Measurements from ENCODE around the gene GPR21.

The GPR21 gene

DNA sequence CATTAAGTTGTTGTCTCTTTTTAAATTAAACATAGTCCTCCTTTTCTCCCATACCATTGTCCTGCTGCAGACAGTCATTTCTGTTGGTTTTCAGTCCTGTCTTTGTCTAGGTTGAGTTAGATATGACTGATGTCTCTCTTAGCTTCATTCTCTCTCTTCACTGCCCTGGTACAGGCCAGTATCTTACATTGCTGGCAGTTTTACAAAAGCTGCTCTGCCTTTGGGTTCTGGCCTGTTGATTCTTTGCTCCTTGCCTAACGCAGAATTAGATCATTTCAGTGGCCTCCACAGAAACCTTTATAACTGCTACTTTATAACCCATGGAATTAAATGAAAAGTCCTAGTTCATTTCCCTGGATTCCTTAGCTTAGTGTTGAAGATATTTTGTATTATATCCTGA is 33.7 kb downstream of the GPR21 start:
- H3K27me3 ChIP-seq (ENCODE audit: control insufficient read depth in 3 of 3, insufficient read depth in 3 of 3, low read depth in 1 of 3, low read length in 3 of 3) = no peaks in the 10 kb centered on the region
- no peaks in the 10 kb centered on the region for H3K9me3 ChIP-seq (replicated peaks in 1 of 2; ENCODE audit: control insufficient read depth in 2 of 2, insufficient read depth in 1 of 2, low read depth in 1 of 2, low read length in 2 of 2)
- no peak overlapping the region for H2BK12ac ChIP-seq (ENCODE audit: low read length)
- peaks cover 14 to 89% of the 10 kb centered on the region in 2 donors for H3K36me3 ChIP-seq (replicated peaks in 1 of 2; ENCODE audit: control insufficient read depth in 2 of 2, insufficient read depth in 2 of 2, low read length in 2 of 2)
- no peak overlapping the region for H3K27ac ChIP-seq (replicated peaks; ENCODE audit: low read length)
- H4K91ac ChIP-seq (ENCODE audit: low read depth, low read length, poor library complexity) = no peak overlapping the region
- H3K79me1 ChIP-seq (ENCODE audit: low read depth, low read length) = no peaks in the 10 kb centered on the region
- H2AFZ ChIP-seq (ENCODE audit: low read length) = no peak overlapping the region
- H2AK5ac ChIP-seq (ENCODE audit: low read depth, low read length) = no peak overlapping the region
- H4K8ac ChIP-seq (ENCODE audit: low read depth, low read length) = no peak overlapping the region
- H3K4me2 ChIP-seq (ENCODE audit: insufficient read depth, low read length, poor library complexity, severe bottlenecking) = no peak overlapping the region
- H3K4me3 ChIP-seq (ENCODE audit: low read length in 2 of 2) = no peak overlapping the region
- no peak overlapping the region for H3K4ac ChIP-seq (ENCODE audit: low read length)
- no peak overlapping the region for H3K14ac ChIP-seq (ENCODE audit: low read length)
- no peak for DNase-seq (ENCODE audit: low spot score)
- H2BK15ac ChIP-seq (ENCODE audit: low read length) = no peak overlapping the region
- no CpG with 5 or more reads among the region's 1 CpG for WGBS, 2 donors (ENCODE audit: extremely low coverage in 2 of 2, insufficient read length in 2 of 2, insufficient replicate concordance in 1 of 2)
- H3K9ac ChIP-seq (ENCODE audit: low read depth, low read length, poor library complexity) = no peak overlapping the region
- H2BK5ac ChIP-seq (ENCODE audit: low read length) = no peak overlapping the region
- no peak overlapping the region for H2BK120ac ChIP-seq (ENCODE audit: low read depth, low read length)
- peaks cover 0 to 2% of the 10 kb centered on the region in 2 donors for H3K4me1 ChIP-seq (ENCODE audit: control insufficient read depth in 2 of 2, insufficient read depth in 1 of 2, low read depth in 1 of 2, low read length in 2 of 2)
- H3K18ac ChIP-seq (ENCODE audit: low read length) = no peak overlapping the region
- H3K23ac ChIP-seq (ENCODE audit: low read depth, low read length, poor library complexity) = no peak overlapping the region

DNA sequence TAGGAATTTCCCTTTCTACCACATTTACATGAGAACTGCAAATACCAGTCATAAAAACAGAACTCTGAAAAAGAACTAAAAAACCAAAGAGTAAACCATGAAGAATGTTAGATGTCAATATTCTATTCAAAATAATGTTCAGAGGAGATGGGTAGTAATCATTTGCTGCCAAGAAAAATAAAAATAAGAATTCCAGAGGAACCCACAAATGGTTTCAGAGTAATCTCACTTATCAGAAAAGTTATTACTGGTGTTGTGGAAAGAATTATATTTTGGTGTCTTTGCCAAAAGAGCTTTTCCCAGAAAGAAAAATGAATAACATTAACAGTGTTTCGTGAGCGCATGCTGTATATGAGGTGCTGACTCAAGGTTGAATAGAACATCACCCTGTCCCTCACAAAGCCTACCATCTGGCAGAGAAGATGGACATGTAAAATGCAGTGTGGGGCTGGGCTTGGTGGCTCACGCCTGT is 35.6 kb downstream of the GPR21 start:
- H3K4me1 ChIP-seq (ENCODE audit: control insufficient read depth in 2 of 2, insufficient read depth in 1 of 2, low read depth in 1 of 2, low read length in 2 of 2) = no peaks in the 10 kb centered on the region
- H3K14ac ChIP-seq (ENCODE audit: low read length) = no peak overlapping the region
- no peak overlapping the region for H3K23ac ChIP-seq (ENCODE audit: low read depth, low read length, poor library complexity)
- no peak overlapping the region for H3K9ac ChIP-seq (ENCODE audit: low read depth, low read length, poor library complexity)
- no peak overlapping the region for H4K8ac ChIP-seq (ENCODE audit: low read depth, low read length)
- H3K4me3 ChIP-seq (ENCODE audit: low read length in 2 of 2) = no peak overlapping the region
- H3K4ac ChIP-seq (ENCODE audit: low read length) = no peak overlapping the region
- H2BK5ac ChIP-seq (ENCODE audit: low read length) = no peak overlapping the region
- H2BK15ac ChIP-seq (ENCODE audit: low read length) = no peak overlapping the region
- whole genome bisulfite sequencing, 2 donors (ENCODE audit: extremely low coverage in 2 of 2, insufficient read length in 2 of 2, insufficient replicate concordance in 1 of 2) = no CpG with 5 or more reads among the region's 3 CpGs
- peaks cover 17 to 98% of the 10 kb centered on the region in 2 donors for H3K36me3 ChIP-seq (replicated peaks in 1 of 2; ENCODE audit: control insufficient read depth in 2 of 2, insufficient read depth in 2 of 2, low read length in 2 of 2)
- no peaks in the 10 kb centered on the region for H3K79me1 ChIP-seq (ENCODE audit: low read depth, low read length)
- no peak overlapping the region for H2BK120ac ChIP-seq (ENCODE audit: low read depth, low read length)
- H3K18ac ChIP-seq (ENCODE audit: low read length) = no peak overlapping the region
- no peak overlapping the region for H4K91ac ChIP-seq (ENCODE audit: low read depth, low read length, poor library complexity)
- no peak for DNase-seq (ENCODE audit: low spot score)
- no peak overlapping the region for H2AK5ac ChIP-seq (ENCODE audit: low read depth, low read length)
- H3K4me2 ChIP-seq (ENCODE audit: insufficient read depth, low read length, poor library complexity, severe bottlenecking) = no peak overlapping the region
- H2AFZ ChIP-seq (ENCODE audit: low read length) = no peak overlapping the region
- H3K9me3 ChIP-seq (replicated peaks in 1 of 2; ENCODE audit: control insufficient read depth in 2 of 2, insufficient read depth in 1 of 2, low read depth in 1 of 2, low read length in 2 of 2) = no peaks in the 10 kb centered on the region
- no peak overlapping the region for H2BK12ac ChIP-seq (ENCODE audit: low read length)
- no peak overlapping the region for H3K27ac ChIP-seq (replicated peaks; ENCODE audit: low read length)
- H3K27me3 ChIP-seq (ENCODE audit: control insufficient read depth in 3 of 3, insufficient read depth in 3 of 3, low read depth in 1 of 3, low read length in 3 of 3) = no peaks in the 10 kb centered on the region

DNA sequence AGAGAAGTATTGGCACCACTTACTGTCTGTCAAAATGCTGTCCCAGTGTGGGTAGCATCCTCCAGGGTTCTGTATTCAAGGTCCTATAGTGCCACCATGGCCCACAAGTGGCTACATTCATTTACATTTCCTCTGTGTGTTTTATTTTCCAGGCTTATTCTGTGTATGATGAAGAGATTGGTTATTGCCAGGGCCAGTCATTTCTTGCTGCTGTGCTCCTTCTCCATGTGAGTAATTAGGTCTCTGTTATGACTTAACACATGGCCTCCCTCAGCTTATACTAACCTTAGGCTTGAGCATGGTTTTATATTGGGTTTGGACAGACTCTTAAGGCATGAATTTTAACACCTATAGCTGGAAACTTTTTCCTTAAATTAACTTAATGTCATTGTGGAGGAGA is 36.7 kb downstream of the GPR21 start:
- H3K27me3 ChIP-seq (ENCODE audit: control insufficient read depth in 3 of 3, insufficient read depth in 3 of 3, low read depth in 1 of 3, low read length in 3 of 3) = no peaks in the 10 kb centered on the region
- H3K4me1 ChIP-seq (ENCODE audit: control insufficient read depth in 2 of 2, insufficient read depth in 1 of 2, low read depth in 1 of 2, low read length in 2 of 2) = no peaks in the 10 kb centered on the region
- peaks cover 16 to 96% of the 10 kb centered on the region in 2 donors for H3K36me3 ChIP-seq (replicated peaks in 1 of 2; ENCODE audit: control insufficient read depth in 2 of 2, insufficient read depth in 2 of 2, low read length in 2 of 2)
- H3K4ac ChIP-seq (ENCODE audit: low read length) = no peak overlapping the region
- H3K4me2 ChIP-seq (ENCODE audit: insufficient read depth, low read length, poor library complexity, severe bottlenecking) = no peak overlapping the region
- no peak overlapping the region for H3K14ac ChIP-seq (ENCODE audit: low read length)
- H4K8ac ChIP-seq (ENCODE audit: low read depth, low read length) = no peak overlapping the region
- no peak overlapping the region for H2BK15ac ChIP-seq (ENCODE audit: low read length)
- H3K18ac ChIP-seq (ENCODE audit: low read length) = no peak overlapping the region
- no peak overlapping the region for H3K23ac ChIP-seq (ENCODE audit: low read depth, low read length, poor library complexity)
- H3K27ac ChIP-seq (replicated peaks; ENCODE audit: low read length) = no peak overlapping the region
- H2AFZ ChIP-seq (ENCODE audit: low read length) = no peak overlapping the region
- no peak overlapping the region for H3K9ac ChIP-seq (ENCODE audit: low read depth, low read length, poor library complexity)
- H2BK12ac ChIP-seq (ENCODE audit: low read length) = no peak overlapping the region
- no peak overlapping the region for H2AK5ac ChIP-seq (ENCODE audit: low read depth, low read length)
- no peaks in the 10 kb centered on the region for H3K9me3 ChIP-seq (replicated peaks in 1 of 2; ENCODE audit: control insufficient read depth in 2 of 2, insufficient read depth in 1 of 2, low read depth in 1 of 2, low read length in 2 of 2)
- no peak overlapping the region for H2BK120ac ChIP-seq (ENCODE audit: low read depth, low read length)
- no peak for DNase-seq (ENCODE audit: low spot score)
- no peak overlapping the region for H2BK5ac ChIP-seq (ENCODE audit: low read length)
- H3K79me1 ChIP-seq (ENCODE audit: low read depth, low read length) = no peaks in the 10 kb centered on the region
- no peak overlapping the region for H3K4me3 ChIP-seq (ENCODE audit: low read length in 2 of 2)
- H4K91ac ChIP-seq (ENCODE audit: low read depth, low read length, poor library complexity) = no peak overlapping the region

GRCh38 chr9:123072407-123072995 is 39.0 kb downstream of the GPR21 start:
- Histone ChIP-seq H3K23ac (ENCODE audit: low read depth, low read length, poor library complexity) (no peak overlapping the region), H3K4me2 (ENCODE audit: insufficient read depth, low read length, poor library complexity, severe bottlenecking) (no peak overlapping the region), H4K8ac (ENCODE audit: low read depth, low read length) (no peak overlapping the region), H3K27ac (replicated peaks; ENCODE audit: low read length) (no peak overlapping the region), H3K4ac (ENCODE audit: low read length) (no peak overlapping the region), H3K4me3 (ENCODE audit: low read length in 2 of 2) (no peak overlapping the region), H4K91ac (ENCODE audit: low read depth, low read length, poor library complexity) (no peak overlapping the region), H3K36me3 (replicated peaks in 1 of 2; ENCODE audit: control insufficient read depth in 2 of 2, insufficient read depth in 2 of 2, low read length in 2 of 2) (peaks cover 8 to 96% of the 10 kb centered on the region in 2 donors), H3K4me1 (ENCODE audit: control insufficient read depth in 2 of 2, insufficient read depth in 1 of 2, low read depth in 1 of 2, low read length in 2 of 2) (no peaks in the 10 kb centered on the region), H2AK5ac (ENCODE audit: low read depth, low read length) (no peak overlapping the region), H3K27me3 (ENCODE audit: control insufficient read depth in 3 of 3, insufficient read depth in 3 of 3, low read depth in 1 of 3, low read length in 3 of 3) (no peaks in the 10 kb centered on the region), H3K79me1 (ENCODE audit: low read depth, low read length) (no peaks in the 10 kb centered on the region), H2BK5ac (ENCODE audit: low read length) (no peak overlapping the region), H2AFZ (ENCODE audit: low read length) (no peak overlapping the region), H3K9me3 (replicated peaks in 1 of 2; ENCODE audit: control insufficient read depth in 2 of 2, insufficient read depth in 1 of 2, low read depth in 1 of 2, low read length in 2 of 2) (no peaks in the 10 kb centered on the region), H2BK12ac (ENCODE audit: low read length) (no peak overlapping the region), H3K14ac (ENCODE audit: low read length) (no peak overlapping the region), H2BK120ac (ENCODE audit: low read depth, low read length) (no peak overlapping the region), H2BK15ac (ENCODE audit: low read length) (no peak overlapping the region), H3K9ac (ENCODE audit: low read depth, low read length, poor library complexity) (no peak overlapping the region), H3K18ac (ENCODE audit: low read length) (no peak overlapping the region)
- WGBS, 2 donors (ENCODE audit: extremely low coverage in 2 of 2, insufficient read length in 2 of 2, insufficient replicate concordance in 1 of 2) = no CpG with 5 or more reads among the region's 2 CpGs
- no peak for DNase-seq (ENCODE audit: low spot score)
